A172 (cell line): ENCODE results near the gene PLXNC1. TPM values are rescaled to one million over a fixed set of nuclear protein-coding genes. Genes with fewer than 3 reads are reported as not detected.
A peak's percentile ranks its signal among the peaks of the same experiment; 100 is the strongest.

Experiments used
- DNase-seq: peaks from one replicate; pipeline ENCODE4 v3.0.0-alpha.2; 2015; ENCODE audit warnings: low spot score
- total RNA-seq: library from RNA; depleted of rRNA; stranded (reverse); fragments of >200 nt; shearing (Covaris generic); gene quantifications from 2 replicates; pipeline ENCODE4 v1.2.3, GENCODE V29; 2014; rRNA removed

Gene PLXNC1
- total RNA-seq: 0.07 and 0.29 TPM in 2 replicates

- no peak for DNase-seq
These were observed at the start of gene PLXNC1 for GRCh38 chr12:94147991-94148738. PLXNC1 (plus strand) TSS chr12:94148577; CDS start chr12:94148972, 395 bp downstream.

- DNase-seq: no peak
These were observed 49.2 kb upstream of the PLXNC1 start for GRCh38 chr12:94099191-94099590.

- DNase-seq: peak; percentile 88
These were observed 48.7 kb upstream of the PLXNC1 start for GRCh38 chr12:94099632-94100031.

- peak; percentile 87 for DNase-seq
These were observed 48.2 kb upstream of the PLXNC1 start for GRCh38 chr12:94100211-94100627.

- peak; percentile 61 for DNase-seq
These were observed 47.2 kb upstream of the PLXNC1 start for GRCh38 chr12:94100990-94101737.

- peak; percentile 85 for DNase-seq
These were observed 46.4 kb upstream of the PLXNC1 start for GRCh38 chr12:94101738-94102660.

GRCh38 chr12:94103986-94104385, 44.4 kb upstream of the PLXNC1 start:
- peak; percentile 21 for DNase-seq

GRCh38 chr12:94107910-94108309, 40.5 kb upstream of the PLXNC1 start:
- DNase-seq: no peak

GRCh38 chr12:94109160-94109559, 39.2 kb upstream of the PLXNC1 start:
- DNase-seq: peak; percentile 39

- no peak for DNase-seq
These were observed 38.1 kb upstream of the PLXNC1 start for GRCh38 chr12:94110258-94110657.

- DNase-seq: no peak
These were observed 37.1 kb upstream of the PLXNC1 start for GRCh38 chr12:94111302-94111701.

GRCh38 chr12:94112121-94112520, 36.3 kb upstream of the PLXNC1 start:
- no peak for DNase-seq

GRCh38 chr12:94114166-94114565, 34.2 kb upstream of the PLXNC1 start:
- no peak for DNase-seq

- DNase-seq: no peak
These were observed 32.2 kb upstream of the PLXNC1 start for GRCh38 chr12:94116191-94116590.

- no peak for DNase-seq
These were observed 26.5 kb upstream of the PLXNC1 start for GRCh38 chr12:94121886-94122285.

- no peak for DNase-seq
These were observed 25.8 kb upstream of the PLXNC1 start for GRCh38 chr12:94122591-94122990.

- no peak for DNase-seq
These were observed 25.2 kb upstream of the PLXNC1 start for GRCh38 chr12:94123127-94123526.

- DNase-seq: no peak
These were observed 22.3 kb upstream of the PLXNC1 start for GRCh38 chr12:94126067-94126466.

- DNase-seq: no peak
These were observed 20.9 kb upstream of the PLXNC1 start for GRCh38 chr12:94127239-94128131.

- DNase-seq: no peak
These were observed 20.1 kb upstream of the PLXNC1 start for GRCh38 chr12:94128280-94128679.
